ENCODE measurements around the gene CDH9.

GRCh38 chr5:27011274-27011673, 27.1 kb downstream of the CDH9 start:
- no peak for TF ChIP-seq GABPA (IDR thresholded peaks at IDR 0.05; ENCODE audit: low read depth)
- TF ChIP-seq CTCF (IDR thresholded peaks at IDR 0.05; ENCODE audit: insufficient read depth, low read length), result no peak
